ENCODE results near the gene MOCOS.

MOCOS gene

GRCh38 chr18:36181441-36181840 is 5.9 kb upstream of the MOCOS start:
- no peak for DNase-seq

GRCh38 chr18:36181898-36182506 is 5.3 kb upstream of the MOCOS start:
- DNase-seq, result no peak

- no peak for DNase-seq
These were observed 4.3 kb upstream of the MOCOS start for GRCh38 chr18:36183033-36183432.

- DNase-seq, result no peak
These were observed 3.3 kb upstream of the MOCOS start for GRCh38 chr18:36183987-36184386.

- no peak for DNase-seq
These were observed 2.1 kb upstream of the MOCOS start for GRCh38 chr18:36185157-36185556.

GRCh38 chr18:36185901-36186460 is 1.3 kb upstream of the MOCOS start:
- DNase-seq, result no peak

GRCh38 chr18:36186461-36187192 is 670 bp upstream of the MOCOS start:
- DNase-seq, result no peak

- DNase-seq, result no peak
These were observed 777 bp downstream of the MOCOS start for GRCh38 chr18:36187826-36188721.

- no peak for DNase-seq
These were observed 1.6 kb downstream of the MOCOS start for GRCh38 chr18:36188916-36189315.

GRCh38 chr18:36189486-36189885 is 2.2 kb downstream of the MOCOS start:
- no peak for DNase-seq

GRCh38 chr18:36191286-36191685 is 4.0 kb downstream of the MOCOS start:
- no peak for DNase-seq

- DNase-seq, result no peak
These were observed 4.4 kb downstream of the MOCOS start for GRCh38 chr18:36191711-36192110.

- DNase-seq, result no peak
These were observed 7.5 kb downstream of the MOCOS start for GRCh38 chr18:36194600-36195315.

- DNase-seq, result no peak
These were observed 8.3 kb downstream of the MOCOS start for GRCh38 chr18:36195427-36196122.

- no peak for DNase-seq
These were observed 9.1 kb downstream of the MOCOS start for GRCh38 chr18:36196238-36196995.

- DNase-seq, result no peak
These were observed 10.3 kb downstream of the MOCOS start for GRCh38 chr18:36197511-36198166.

- no peak for DNase-seq
These were observed 12.5 kb downstream of the MOCOS start for GRCh38 chr18:36199691-36200295.

- no peak for DNase-seq
These were observed 13.1 kb downstream of the MOCOS start for GRCh38 chr18:36200354-36200771.

- no peak for DNase-seq
These were observed 14.5 kb downstream of the MOCOS start for GRCh38 chr18:36201765-36202164.

- no peak for DNase-seq
These were observed 16.1 kb downstream of the MOCOS start for GRCh38 chr18:36203360-36203895.

All from activated effector memory CD4-positive, alpha-beta T cell treated with Interleukin-2 at 50 U/mL for 16 hours (primary cell).